ENCODE measurements around the gene RTN3.
"Not testable (repeated sequence)": the region's sequence is repeated elsewhere in the genome, so short reads cannot be mapped to it uniquely, and the experiment has no call there.

Gene RTN3

GRCh38 chr11:63683133-63683991 lies 2.1 kb downstream of the RTN3 start:
- no peak for DNase-seq

DNA sequence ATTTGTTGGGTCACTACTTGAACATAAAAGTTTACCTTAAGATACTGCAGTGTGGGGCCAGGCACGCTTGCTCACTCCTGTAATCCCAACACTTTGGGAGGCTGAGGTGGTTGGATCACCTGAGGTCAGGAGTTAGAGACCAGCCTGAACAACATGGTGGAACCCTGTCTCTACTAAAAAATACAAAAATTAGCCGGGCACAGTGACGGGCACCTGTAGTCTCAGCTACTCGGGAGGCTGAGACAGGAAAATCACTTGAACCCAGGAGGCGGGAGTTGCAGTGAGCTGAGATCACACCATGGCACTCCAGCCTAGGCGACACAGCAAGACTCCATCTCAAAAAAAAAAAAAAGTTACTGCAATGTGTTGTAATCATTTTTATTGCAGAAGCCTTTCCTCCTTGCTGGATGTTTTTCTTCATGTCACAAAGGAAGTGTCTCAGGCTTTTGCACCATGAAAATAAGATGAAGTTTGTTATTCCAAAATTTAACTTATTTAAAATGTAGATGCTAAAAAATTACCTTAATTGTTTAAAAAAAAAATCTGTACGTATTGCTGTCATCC lies 3.9 kb downstream of the RTN3 start:
- not testable (repeated sequence) for DNase-seq

GRCh38 chr11:63686926-63687325 lies 5.6 kb downstream of the RTN3 start:
- DNase-seq = no peak

GRCh38 chr11:63687845-63688244 lies 6.5 kb downstream of the RTN3 start:
- DNase-seq = no peak

- DNase-seq = no peak
Measured at GRCh38 chr11:63694596-63694995, 13.3 kb downstream of the RTN3 start.

DNA sequence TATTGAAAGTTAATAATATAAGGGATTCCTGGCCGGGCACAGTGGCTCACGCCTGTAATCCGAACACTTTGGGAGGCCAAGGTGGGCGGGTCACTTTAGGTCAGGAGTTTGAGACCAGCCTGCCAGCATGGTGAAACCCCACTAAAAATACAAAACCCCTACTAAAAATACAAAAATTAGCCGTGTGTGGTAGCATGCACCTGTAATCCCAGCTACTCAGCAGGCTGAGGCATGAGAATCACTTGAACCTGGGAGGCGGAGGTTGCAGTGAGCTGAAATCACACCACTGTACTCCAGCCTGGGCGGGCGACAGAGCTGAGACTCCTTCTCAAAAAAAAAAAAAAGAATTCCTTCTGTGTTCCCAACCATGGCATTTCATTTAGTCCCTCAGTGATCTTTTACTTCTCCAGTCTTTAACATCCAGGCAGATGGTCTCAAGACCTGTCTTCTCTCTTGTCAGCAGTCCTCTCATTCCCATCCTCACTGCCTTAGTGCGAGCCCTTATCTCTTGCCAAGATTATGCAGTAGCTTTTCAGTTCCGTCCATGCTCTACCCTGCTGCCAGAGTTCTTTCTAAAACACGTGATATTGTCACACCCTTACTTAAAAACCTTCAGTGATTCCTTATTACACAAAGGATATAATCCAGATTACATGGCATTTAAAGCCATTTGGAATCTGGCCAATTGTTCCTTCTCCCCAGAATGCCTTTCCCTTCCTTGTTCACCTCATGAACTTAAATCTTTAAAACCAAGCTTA lies 17.9 kb downstream of the RTN3 start:
- no peak for DNase-seq

DNA sequence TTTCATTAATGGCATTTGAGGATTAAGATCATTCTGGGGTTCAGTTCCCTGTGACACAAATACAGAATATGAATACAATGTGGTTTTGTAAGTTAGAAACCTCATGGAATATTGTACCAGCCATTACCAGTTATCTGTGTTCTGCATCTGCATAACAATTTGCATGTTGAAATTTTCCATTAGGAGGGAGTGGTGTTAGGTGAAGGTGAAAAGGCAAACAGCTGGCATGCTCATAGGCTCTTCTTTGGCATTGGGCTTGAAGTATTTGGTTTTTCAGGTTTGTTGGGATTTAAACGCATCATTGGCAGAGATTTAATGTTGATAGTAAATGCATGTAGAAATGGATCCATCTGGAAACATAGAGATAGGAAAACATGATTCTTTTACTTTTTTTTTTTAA lies 18.6 kb downstream of the RTN3 start:
- DNase-seq = no peak

GRCh38 chr11:63705526-63705925 lies 24.2 kb downstream of the RTN3 start:
- DNase-seq = no peak

DNA sequence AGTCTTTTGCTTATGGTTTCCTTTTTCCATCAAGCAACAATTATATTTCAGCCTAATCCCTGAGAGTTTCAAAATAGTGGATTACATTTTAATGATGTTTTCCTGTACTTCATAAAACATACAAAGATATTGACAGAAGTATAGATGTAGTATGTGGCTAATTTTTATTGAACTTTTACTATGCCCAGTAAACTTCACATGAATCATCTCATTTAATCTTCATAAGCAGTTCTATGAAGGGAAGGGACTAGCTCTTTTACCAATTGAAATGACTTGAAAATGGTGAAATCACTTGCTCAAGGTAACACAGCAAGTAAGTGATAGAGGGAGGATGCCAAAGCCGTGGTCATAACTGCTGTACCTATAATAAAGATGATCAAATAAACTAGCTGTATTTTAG lies 27.5 kb downstream of the RTN3 start:
- no peak for DNase-seq

GRCh38 chr11:63709336-63709884 lies 28.1 kb downstream of the RTN3 start:
- no peak for DNase-seq

GRCh38 chr11:63710476-63711217 lies 29.3 kb downstream of the RTN3 start:
- DNase-seq = no peak

- no peak for DNase-seq
Measured at GRCh38 chr11:63711838-63712237, 30.5 kb downstream of the RTN3 start.

DNA sequence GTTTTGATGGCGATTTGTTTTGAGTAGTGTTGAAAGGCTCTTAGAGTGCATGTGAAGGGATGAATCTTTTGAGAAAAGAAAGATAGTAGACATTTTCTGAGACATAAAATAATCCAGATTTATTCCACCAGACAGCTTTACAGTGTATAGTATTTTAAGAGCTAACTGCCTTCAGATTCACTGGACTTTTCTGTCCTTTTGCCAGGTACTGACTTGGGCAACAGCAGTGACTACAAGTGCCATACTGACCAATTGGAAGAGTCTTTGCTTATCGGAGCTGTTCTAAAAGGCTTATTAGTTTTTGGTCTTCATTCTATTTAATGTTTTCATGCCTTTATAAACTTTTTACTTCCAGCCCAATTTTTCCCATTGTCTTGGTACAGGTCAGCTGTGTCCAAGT lies 32.5 kb downstream of the RTN3 start:
- DNase-seq = no peak

DNA sequence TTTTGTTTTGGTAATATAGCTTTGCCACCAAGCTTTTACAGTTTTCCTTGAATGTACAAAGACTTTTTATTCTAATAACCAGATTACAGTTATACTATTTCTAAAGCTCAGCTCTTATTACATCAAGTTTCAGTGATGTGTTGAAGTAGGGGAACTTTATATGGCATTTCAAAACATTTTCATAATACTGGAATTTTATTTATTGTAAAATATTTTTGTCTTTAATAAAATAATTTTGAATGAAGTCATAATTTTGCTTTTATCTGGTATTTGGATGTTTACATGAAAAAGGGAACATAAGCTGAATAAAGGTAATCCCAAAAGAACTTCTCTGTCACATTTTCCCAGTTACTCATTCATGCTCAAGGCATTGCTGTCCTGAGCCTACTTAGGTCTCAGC lies 34.7 kb downstream of the RTN3 start:
- DNase-seq = no peak

DNA sequence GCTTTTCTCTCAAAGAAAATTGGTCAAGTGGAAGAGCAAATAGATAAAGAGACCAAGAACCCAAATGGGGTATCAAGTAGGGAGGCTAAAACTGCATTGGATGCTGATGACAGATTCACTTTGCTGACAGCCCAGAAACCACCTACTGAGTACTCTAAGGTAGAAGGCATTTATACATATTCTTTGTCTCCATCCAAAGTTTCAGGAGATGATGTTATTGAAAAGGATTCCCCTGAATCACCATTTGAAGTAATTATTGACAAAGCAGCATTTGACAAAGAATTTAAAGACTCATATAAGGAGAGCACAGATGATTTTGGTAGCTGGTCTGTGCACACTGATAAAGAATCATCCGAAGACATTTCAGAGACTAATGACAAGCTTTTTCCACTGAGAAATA lies 37.7 kb downstream of the RTN3 start:
- DNase-seq = no peak

DNA sequence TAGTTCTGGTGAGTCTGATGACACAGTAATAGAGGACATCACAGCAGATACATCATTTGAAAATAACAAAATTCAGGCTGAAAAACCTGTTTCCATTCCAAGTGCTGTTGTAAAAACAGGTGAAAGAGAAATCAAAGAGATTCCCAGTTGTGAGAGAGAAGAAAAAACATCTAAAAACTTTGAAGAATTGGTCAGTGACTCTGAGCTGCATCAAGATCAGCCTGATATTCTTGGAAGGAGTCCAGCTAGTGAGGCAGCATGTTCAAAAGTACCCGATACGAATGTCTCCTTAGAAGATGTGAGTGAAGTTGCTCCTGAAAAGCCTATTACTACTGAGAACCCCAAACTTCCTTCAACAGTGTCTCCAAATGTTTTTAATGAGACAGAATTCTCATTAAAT lies 38.7 kb downstream of the RTN3 start:
- no peak for DNase-seq

DNA sequence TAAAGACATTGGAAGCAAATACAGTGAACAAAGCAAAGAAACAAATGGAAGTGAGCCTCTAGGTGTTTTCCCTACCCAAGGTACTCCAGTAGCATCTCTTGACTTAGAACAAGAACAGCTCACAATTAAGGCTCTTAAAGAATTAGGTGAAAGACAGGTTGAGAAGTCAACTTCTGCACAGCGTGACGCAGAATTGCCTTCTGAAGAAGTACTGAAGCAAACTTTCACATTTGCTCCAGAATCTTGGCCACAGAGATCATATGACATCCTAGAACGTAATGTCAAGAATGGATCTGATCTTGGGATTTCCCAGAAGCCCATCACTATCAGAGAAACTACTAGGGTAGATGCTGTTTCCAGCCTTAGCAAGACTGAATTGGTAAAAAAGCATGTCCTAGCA lies 39.3 kb downstream of the RTN3 start:
- no peak for DNase-seq

- DNase-seq = no peak
Measured at GRCh38 chr11:63729326-63729725, 48.0 kb downstream of the RTN3 start.

- no peak for DNase-seq
Measured at GRCh38 chr11:63736864-63737263, 55.6 kb downstream of the RTN3 start.

GRCh38 chr11:63737718-63738117 lies 56.4 kb downstream of the RTN3 start:
- no peak for DNase-seq

GRCh38 chr11:63738720-63739360 lies 57.5 kb downstream of the RTN3 start:
- peak; percentile 78 for DNase-seq

Measured in NCI-H748 treated with DMSO at 0.1 percent for 48 hours (cell line).